Measurements from ENCODE around the gene SLC35E3.

The SLC35E3 gene

DNA sequence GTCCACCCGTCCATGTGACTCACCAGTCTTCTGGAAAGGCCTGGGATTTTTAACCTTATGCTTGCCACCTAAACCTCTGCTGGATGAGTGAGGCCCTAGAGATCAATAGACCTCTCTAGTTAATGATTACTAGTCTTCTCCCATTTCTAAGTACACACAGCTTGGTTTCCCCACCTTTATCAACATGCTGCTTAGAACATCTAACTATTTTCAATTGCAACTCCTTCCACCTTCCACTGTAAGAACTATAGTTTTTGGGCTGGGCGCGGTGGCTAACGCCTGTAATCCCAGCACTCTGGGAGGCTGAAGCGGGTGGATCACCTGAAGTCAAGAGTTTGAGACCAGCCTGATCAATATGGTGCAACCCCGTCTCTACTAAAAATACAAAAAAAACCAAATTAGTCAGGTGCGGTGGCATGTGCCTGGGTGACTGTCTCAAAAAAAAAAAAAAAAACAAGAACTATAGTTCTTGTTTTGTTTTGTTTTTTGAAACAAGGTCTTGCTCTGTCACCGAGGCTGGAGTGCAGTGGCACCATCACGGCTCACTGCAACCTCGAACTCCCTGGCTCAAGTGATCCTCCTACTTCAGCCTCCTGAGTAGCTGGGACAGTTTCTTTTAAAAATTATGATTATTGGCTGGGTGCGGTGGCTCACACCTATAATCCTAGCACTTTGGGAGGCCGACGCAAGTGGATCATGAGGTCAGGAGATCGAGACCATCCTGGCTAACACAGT lies 43.3 kb downstream of the SLC35E3 start:
- no peak overlapping the region for H3K27ac ChIP-seq
- no peaks in the 10 kb centered on the region for H3K36me3 ChIP-seq
- no peaks in the 10 kb centered on the region for H3K27me3 ChIP-seq
- no peak for DNase-seq
- no peak overlapping the region for H3K4me3 ChIP-seq
- intact Hi-C loops (cut with DNase I; ENCODE audit: low total_unique reads) = no loop called here
- TF ChIP-seq, protein P1, sequence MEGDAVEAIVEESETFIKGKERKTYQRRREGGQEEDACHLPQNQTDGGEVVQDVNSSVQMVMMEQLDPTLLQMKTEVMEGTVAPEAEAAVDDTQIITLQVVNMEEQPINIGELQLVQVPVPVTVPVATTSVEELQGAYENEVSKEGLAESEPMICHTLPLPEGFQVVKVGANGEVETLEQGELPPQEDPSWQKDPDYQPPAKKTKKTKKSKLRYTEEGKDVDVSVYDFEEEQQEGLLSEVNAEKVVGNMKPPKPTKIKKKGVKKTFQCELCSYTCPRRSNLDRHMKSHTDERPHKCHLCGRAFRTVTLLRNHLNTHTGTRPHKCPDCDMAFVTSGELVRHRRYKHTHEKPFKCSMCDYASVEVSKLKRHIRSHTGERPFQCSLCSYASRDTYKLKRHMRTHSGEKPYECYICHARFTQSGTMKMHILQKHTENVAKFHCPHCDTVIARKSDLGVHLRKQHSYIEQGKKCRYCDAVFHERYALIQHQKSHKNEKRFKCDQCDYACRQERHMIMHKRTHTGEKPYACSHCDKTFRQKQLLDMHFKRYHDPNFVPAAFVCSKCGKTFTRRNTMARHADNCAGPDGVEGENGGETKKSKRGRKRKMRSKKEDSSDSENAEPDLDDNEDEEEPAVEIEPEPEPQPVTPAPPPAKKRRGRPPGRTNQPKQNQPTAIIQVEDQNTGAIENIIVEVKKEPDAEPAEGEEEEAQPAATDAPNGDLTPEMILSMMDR (IDR thresholded peaks at IDR 0.05) = no peak
- H3K4me1 ChIP-seq = peaks cover 0 to 28% (median 0%) of the 10 kb centered on the region in 4 donors
- no peaks in the 10 kb centered on the region for H3K9me3 ChIP-seq

DNA sequence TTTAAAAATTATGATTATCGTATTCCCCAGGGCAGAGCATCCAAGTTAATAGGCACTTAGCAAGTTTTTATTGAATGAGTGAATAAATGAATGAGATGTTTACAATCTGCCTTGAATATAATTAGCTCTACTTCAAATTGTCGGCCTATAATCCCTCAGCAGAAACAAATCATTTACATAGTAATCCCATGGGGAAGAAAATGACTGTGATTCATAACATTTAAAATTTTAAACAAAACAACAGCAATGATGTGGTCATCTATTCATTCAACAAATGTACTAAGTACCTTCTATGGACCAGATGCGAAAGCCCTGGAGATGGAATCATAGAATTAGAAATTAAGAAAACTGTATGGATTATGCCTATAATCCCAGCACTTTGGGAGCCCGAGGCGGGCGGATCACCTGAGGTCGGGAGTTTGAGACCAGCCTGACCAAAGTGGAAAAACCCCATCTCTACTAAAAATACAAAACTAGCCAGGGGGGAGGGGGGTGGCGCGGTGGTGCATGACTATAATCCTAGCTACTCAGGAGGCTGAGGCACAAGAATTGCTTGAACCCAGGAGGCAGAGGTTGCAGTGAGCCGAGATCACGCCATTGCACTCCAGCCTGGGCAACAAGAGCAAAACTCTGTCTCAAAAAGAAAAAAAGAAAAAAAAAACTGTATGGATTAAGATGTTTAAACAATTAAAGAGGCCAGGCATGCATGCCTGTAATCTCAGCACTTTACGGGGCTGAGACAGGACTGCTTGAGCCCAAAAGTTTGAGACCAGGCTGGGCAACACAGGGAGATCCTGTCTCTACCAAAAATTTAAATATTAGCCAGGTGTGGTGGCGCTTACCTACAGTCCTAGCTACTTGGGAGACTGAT lies 44.3 kb downstream of the SLC35E3 start:
- TF ChIP-seq, protein P1 (IDR thresholded peaks at IDR 0.05) = no peak
- no peak for DNase-seq
- intact Hi-C loops (cut with DNase I; ENCODE audit: low total_unique reads) = no loop called here

DNA sequence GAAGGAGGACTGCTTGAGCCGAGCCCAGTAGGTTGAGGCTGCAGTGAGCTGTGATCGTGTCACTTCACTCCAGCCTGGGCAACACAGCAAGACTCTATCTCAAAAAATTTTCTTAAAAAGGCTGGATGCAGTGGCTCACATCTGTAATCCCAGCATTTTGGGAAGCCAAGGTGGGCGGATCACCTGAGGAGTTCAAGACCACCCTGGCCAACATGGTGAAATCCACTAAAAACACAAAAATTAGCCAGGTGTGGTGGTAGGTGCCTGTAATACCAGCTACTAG lies 44.9 kb downstream of the SLC35E3 start:
- TF ChIP-seq, protein P1 (IDR thresholded peaks at IDR 0.05) = no peak
- Histone ChIP-seq H3K4me1 (peaks cover 0 to 25% (median 0%) of the 10 kb centered on the region in 4 donors), H3K36me3 (no peaks in the 10 kb centered on the region), H3K27ac (no peak overlapping the region), H3K9me3 (no peaks in the 10 kb centered on the region), H3K4me3 (no peak overlapping the region), H3K27me3 (no peaks in the 10 kb centered on the region)
- DNase-seq = no peak
- intact Hi-C loops (cut with DNase I; ENCODE audit: low total_unique reads) = no loop called here

More for the DNA sequence above, 44.3 kb downstream of the SLC35E3 start:
- Histone ChIP-seq H3K27me3 (no peaks in the 10 kb centered on the region), H3K9me3 (no peaks in the 10 kb centered on the region), H3K27ac (no peak overlapping the region), H3K4me3 (no peak overlapping the region), H3K4me1 (peaks cover 0 to 28% (median 0%) of the 10 kb centered on the region in 4 donors), H3K36me3 (no peaks in the 10 kb centered on the region)

DNA sequence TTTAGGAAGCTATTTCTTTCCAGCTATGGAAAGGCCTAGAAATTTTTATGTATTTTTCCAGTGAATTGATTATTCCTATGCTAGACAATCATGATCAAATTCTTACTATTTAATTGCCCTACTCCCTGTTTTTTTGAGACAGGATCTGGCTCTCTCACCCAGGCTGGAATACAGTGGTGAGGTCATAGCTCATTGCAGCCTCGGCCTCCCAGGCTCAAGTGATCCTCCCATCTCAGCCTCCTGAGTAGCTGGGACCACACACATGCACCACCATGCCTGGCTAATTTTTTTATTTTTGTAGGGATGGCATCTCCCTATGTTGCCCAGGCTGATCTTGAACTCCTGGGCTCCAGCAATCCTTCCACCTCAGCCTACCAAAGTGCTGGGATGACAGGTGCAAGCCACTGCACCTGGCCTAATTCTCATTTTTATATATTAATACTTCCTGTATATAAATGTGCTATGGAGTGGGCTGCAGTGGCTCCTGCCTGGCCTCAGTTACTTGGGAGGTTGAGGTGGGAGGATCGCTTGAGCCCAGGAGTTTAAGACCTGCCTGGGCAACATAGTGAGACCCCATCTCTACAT lies 46.0 kb downstream of the SLC35E3 start:
- H3K4me1 ChIP-seq = peaks cover 0 to 14% (median 0%) of the 10 kb centered on the region in 4 donors

DNA sequence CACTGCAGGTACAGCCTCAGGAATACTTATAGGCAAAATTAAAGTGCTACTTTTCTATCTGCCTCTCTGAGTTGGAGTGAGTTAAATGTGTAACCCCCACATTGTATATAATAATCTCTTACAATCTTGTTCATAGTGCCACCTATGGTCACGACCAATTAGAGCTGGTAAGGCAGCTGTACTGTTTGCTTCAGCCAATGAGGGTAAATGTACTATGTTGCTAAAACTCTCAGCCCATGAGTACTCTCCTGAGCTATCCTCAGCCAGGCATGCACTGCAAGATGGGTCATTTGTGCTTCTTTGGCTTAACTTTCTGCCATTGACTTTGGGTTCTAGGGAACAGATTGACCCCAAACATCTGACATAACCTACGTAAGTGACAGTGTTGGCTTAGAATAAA lies 47.0 kb downstream of the SLC35E3 start:
- DNase-seq = no peak
- Histone ChIP-seq H3K4me1 (peaks cover 0 to 6% (median 0%) of the 10 kb centered on the region in 4 donors), H3K27me3 (no peaks in the 10 kb centered on the region), H3K36me3 (no peaks in the 10 kb centered on the region), H3K9me3 (no peaks in the 10 kb centered on the region), H3K4me3 (no peak overlapping the region), H3K27ac (no peak overlapping the region)
- intact Hi-C loops (cut with DNase I; ENCODE audit: low total_unique reads) = no loop called here
- TF ChIP-seq, protein P1 (IDR thresholded peaks at IDR 0.05) = no peak

More for the DNA sequence above, 46.0 kb downstream of the SLC35E3 start:
- H3K9me3 ChIP-seq = no peaks in the 10 kb centered on the region
- TF ChIP-seq, protein P1 (IDR thresholded peaks at IDR 0.05) = no peak
- intact Hi-C loops (cut with DNase I; ENCODE audit: low total_unique reads) = no loop called here
- H3K4me3 ChIP-seq = no peak overlapping the region
- no peak overlapping the region for H3K27ac ChIP-seq
- H3K27me3 ChIP-seq = no peaks in the 10 kb centered on the region
- no peak for DNase-seq
- no peaks in the 10 kb centered on the region for H3K36me3 ChIP-seq

Measured in tibial artery (tissue), 4 donors.